ENCODE data around the gene SULT2B1. TPM values are rescaled to one million over a fixed set of nuclear protein-coding genes. Genes with fewer than 3 reads are reported as not detected.
"Not testable (repeated sequence)": the region's sequence is repeated elsewhere in the genome, so short reads cannot be mapped to it uniquely, and the experiment has no call there.

SULT2B1 gene
- total RNA-seq, 2 donors from 2014 or later = 14.6 to 43.0 TPM

DNA sequence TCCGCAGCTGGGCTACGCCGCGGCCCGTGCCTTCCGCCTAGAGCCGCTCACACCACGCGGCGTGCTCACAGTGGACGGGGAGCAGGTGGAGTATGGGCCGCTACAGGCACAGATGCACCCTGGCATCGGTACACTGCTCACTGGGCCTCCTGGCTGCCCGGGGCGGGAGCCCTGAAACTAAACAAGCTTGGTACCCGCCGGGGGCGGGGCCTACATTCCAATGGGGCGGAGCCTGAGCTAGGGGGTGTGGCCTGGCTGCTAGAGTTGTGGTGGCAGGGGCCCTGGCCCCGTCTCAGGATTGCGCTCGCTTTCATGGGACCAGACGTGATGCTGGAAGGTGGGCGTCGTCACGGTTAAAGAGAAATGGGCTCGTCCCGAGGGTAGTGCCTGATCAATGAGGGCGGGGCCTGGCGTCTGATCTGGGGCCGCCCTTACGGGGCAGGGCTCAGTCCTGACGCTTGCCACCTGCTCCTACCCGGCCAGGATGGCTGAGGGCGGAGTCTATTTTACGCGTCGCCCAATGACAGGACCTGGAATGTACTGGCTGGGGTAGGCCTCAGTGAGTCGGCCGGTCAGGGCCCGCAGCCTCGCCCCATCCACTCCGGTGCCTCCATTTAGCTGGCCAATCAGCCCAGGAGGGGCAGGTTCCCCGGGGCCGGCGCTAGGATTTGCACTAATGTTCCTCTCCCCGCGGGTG lies 77.8 kb downstream of the SULT2B1 start:
- H3K27me3 ChIP-seq (replicated peaks; ENCODE audit: insufficient read depth) = no peaks in the 10 kb centered on the region
- no peak for DNase-seq (ENCODE audit: low spot score)
- H3K9me3 ChIP-seq = no peaks in the 10 kb centered on the region
- 57% methylated on average over 48 of the region's 48 CpGs for WGBS
- H3K36me3 ChIP-seq = no peaks in the 10 kb centered on the region
- peak overlapping the region; percentile 58 to 63 for H3K27ac ChIP-seq
- TF ChIP-seq POLR2A (IDR thresholded peaks at IDR 0.05) (no peak), POLR2AphosphoS5 (IDR thresholded peaks at IDR 0.05) (peak; percentile 6)
- no peak overlapping the region for H3K4me3 ChIP-seq
- H3K4me1 ChIP-seq (replicated peaks) = peaks cover 11% of the 10 kb centered on the region
- intact Hi-C loops (cut with DNase I) = no loop called here

DNA sequence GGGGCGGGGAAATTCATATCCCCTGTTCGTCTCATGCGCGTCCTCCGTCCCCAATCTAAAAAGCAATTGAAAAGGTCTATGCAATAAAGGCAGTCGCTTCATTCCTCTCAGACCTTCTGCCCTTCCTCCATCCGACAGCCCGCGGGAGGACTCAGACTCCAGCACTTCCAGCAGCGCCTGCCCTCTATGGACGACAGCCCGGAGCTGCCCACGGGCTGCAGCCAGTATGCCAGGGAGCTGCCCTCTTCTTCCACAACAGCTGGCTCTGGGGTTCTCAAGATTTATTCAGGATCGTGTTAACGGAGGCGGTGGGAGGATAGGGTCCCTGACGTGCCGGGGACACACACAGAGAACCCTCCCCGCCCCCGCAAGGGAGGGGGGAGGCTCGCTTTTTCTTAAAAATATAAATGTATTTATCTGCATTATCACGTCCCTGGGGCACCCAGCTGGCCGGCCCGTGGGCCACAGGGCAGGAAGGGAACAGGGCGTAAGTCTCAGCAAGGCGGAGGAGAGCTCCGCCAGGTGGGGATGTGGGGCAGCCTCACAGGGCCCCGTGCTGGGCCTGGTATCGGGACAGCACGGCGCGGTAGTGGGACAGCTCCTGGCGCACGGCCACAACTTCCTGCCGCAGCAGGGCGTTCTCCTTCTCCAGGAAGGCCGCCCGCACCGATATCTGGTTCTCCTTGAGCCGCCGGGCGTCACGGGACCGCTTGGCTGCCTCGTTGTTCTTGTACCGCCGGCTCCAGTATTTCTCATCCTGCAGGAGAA lies 78.5 kb downstream of the SULT2B1 start:
- Histone ChIP-seq H3K27ac (peak overlapping the region; percentile 58 to 63), H3K36me3 (no peaks in the 10 kb centered on the region), H3K4me3 (no peak overlapping the region), H3K9me3 (no peaks in the 10 kb centered on the region), H3K27me3 (replicated peaks; ENCODE audit: insufficient read depth) (no peaks in the 10 kb centered on the region), H3K4me1 (replicated peaks) (peaks cover 15% of the 10 kb centered on the region)
- intact Hi-C loops (cut with DNase I) = no loop called here
- TF ChIP-seq POLR2AphosphoS5 (IDR thresholded peaks at IDR 0.05) (peak; percentile 31), CTCF (IDR thresholded peaks at IDR 0.05) (no peak)
- no peak for DNase-seq (ENCODE audit: low spot score)
- 36% methylated on average over 47 of the region's 47 CpGs for WGBS

DNA sequence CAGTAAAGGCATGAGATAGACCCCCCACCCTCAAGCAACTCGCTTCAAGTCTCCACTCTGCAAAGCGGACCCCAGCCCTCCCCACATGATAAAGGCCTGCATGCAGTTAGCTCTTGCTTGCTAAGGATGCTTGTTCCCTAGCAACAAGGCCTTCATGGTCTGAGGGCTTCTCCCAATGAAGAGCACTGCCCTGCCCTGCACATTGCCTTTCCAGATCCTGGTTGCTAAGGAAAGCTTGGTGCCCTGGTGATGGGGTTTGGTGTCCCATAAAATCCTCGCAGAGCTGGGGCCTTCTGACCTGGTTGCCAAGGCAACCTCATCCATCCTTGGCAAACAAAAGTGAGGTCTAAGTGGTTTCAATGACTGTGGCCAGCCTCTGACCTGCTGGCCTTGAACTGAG lies 79.3 kb downstream of the SULT2B1 start:
- 64% methylated on average over 3 of the region's 3 CpGs for WGBS
- H3K27me3 ChIP-seq (replicated peaks; ENCODE audit: insufficient read depth) = no peaks in the 10 kb centered on the region
- TF ChIP-seq CTCF (IDR thresholded peaks at IDR 0.05) = no peak
- no peak for TF ChIP-seq POLR2A (IDR thresholded peaks at IDR 0.05)
- no peak for TF ChIP-seq POLR2AphosphoS5 (IDR thresholded peaks at IDR 0.05)
- no peaks in the 10 kb centered on the region for H3K36me3 ChIP-seq
- peak overlapping the region; percentile 58 to 63 for H3K27ac ChIP-seq
- H3K9me3 ChIP-seq = no peaks in the 10 kb centered on the region
- H3K4me3 ChIP-seq = no peak overlapping the region
- intact Hi-C loops (cut with DNase I) = no loop called here
- no peak for DNase-seq (ENCODE audit: low spot score)
- H3K4me1 ChIP-seq (replicated peaks) = peaks cover 15% of the 10 kb centered on the region

DNA sequence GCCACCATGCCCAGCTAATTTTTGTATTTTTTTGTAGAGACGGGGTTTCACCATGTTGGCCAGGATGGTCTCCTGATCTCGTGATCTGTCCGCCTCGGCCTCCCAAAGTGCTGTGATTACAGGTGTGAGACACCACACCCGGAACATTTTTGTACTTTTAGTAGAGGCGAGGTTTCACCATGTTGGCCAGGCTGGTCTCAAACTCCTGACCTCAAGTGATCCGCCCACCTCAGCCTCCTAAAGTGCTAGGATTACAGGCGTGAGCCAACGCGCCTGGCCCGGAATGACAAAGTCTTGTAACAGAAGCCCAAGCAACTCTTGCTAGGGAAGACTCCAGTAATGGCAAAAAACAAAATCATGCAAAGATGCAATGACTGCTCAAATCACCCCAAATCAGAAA lies 80.3 kb downstream of the SULT2B1 start:
- H3K27me3 ChIP-seq (replicated peaks; ENCODE audit: insufficient read depth); H3K9me3 ChIP-seq; intact Hi-C loops (cut with DNase I); H3K4me3 ChIP-seq; DNase-seq (ENCODE audit: low spot score); H3K36me3 ChIP-seq: not testable (repeated sequence)
- 80% methylated on average over 11 of the region's 11 CpGs for WGBS
- Histone ChIP-seq H3K27ac (peak overlapping the region in 1 of 2 donors; percentile 98), H3K4me1 (replicated peaks) (peaks cover 15% of the 10 kb centered on the region)

- intact Hi-C loops (cut with DNase I) = no loop called here
- Histone ChIP-seq H3K27me3 (replicated peaks; ENCODE audit: insufficient read depth) (no peaks in the 10 kb centered on the region), H3K36me3 (no peaks in the 10 kb centered on the region), H3K4me3 (no peak overlapping the region), H3K4me1 (replicated peaks) (peaks cover 15% of the 10 kb centered on the region), H3K9me3 (no peaks in the 10 kb centered on the region), H3K27ac (peak overlapping the region; percentile 98 to 99)
- TF ChIP-seq POLR2AphosphoS5 (IDR thresholded peaks at IDR 0.05) (no peak), POLR2A (IDR thresholded peaks at IDR 0.05) (no peak), CTCF (IDR thresholded peaks at IDR 0.05) (no peak)
- no peak for DNase-seq (ENCODE audit: low spot score)
These were observed 80.7 kb downstream of the SULT2B1 start for GRCh38 chr19:48632692-48633147.

Data from prostate gland (tissue), 2 donors.